HUES6 (cell line): ENCODE data around the gene ZNF8.
A peak's percentile ranks its signal among the peaks of the same experiment; 100 is the strongest.

Experiments used
- H3K27ac ChIP-seq: 2 replicates; pipeline ENCODE4 v1.7.0; 2013; ENCODE audit warnings: low read depth, mild to moderate bottlenecking, low read length, inconsistent platforms
- H3K27me3 ChIP-seq: 2 replicates; pipeline ENCODE4 v1.6.1; 2013; ENCODE audit warnings: low read length; ENCODE audit not compliant: control insufficient read depth, insufficient read depth
- H3K36me3 ChIP-seq: 2 replicates; pipeline ENCODE4 v1.6.1; 2013; ENCODE audit warnings: low read length; ENCODE audit not compliant: control insufficient read depth, insufficient read depth
- H3K4me1 ChIP-seq: 2 replicates; pipeline ENCODE4 v1.6.1; 2013; ENCODE audit warnings: low read length; ENCODE audit not compliant: control insufficient read depth, insufficient read depth
- H3K4me3 ChIP-seq: 2 replicates; pipeline ENCODE4 v1.5.1; 2013; ENCODE audit warnings: low read depth, low read length
- H3K9ac ChIP-seq: one replicate; pipeline ENCODE4 v1.6.1; 2013; ENCODE audit warnings: mild to moderate bottlenecking, low read length
- H3K9me3 ChIP-seq: 2 replicates; pipeline ENCODE4 v1.6.1; 2013; ENCODE audit warnings: low read depth, low read length; ENCODE audit not compliant: control insufficient read depth, insufficient read depth

ZNF8 gene

GRCh38 chr19:58268344-58268743 lies 10.4 kb upstream of the ZNF8 start:
- Histone ChIP-seq H3K9me3 (peaks cover 81% of the 10 kb centered on the region), H3K4me1 (no peaks in the 10 kb centered on the region), H3K27ac (no peak overlapping the region), H3K27me3 (no peaks in the 10 kb centered on the region), H3K9ac (no peak overlapping the region), H3K36me3 (peaks cover 36% of the 10 kb centered on the region), H3K4me3 (no peak overlapping the region)

DNA sequence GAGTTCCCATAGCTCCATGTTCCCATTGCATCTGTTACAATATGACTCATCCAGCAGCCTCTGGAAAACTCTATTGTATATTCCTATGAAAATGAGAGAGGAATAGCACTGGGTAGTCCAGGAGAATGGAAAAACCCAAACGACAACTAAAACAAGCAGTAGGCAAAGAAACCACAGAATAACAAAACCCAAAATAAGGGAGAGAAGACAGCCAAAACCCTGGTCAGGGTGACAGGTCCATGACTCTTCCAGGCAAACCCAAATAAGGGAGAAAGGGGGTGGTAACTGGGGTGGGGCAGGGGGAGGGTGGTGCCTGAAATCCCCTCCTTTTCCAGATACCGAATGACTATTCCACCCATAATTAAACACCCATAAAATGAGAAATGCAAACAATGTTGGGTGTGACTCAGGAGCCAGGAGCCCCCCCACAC lies 4.0 kb upstream of the ZNF8 start:
- H3K36me3 ChIP-seq, result peaks cover 26% of the 10 kb centered on the region
- peaks cover under 1% of the 10 kb centered on the region; the same call in 1 of the 2 replicates for H3K4me1 ChIP-seq
- peaks cover 32% of the 10 kb centered on the region; the same call in 1 of the 2 replicates for H3K9me3 ChIP-seq
- H3K27ac ChIP-seq, result no peak overlapping the region
- H3K9ac ChIP-seq, result no peak overlapping the region
- H3K27me3 ChIP-seq, result no peaks in the 10 kb centered on the region
- H3K4me3 ChIP-seq, result no peak overlapping the region

DNA sequence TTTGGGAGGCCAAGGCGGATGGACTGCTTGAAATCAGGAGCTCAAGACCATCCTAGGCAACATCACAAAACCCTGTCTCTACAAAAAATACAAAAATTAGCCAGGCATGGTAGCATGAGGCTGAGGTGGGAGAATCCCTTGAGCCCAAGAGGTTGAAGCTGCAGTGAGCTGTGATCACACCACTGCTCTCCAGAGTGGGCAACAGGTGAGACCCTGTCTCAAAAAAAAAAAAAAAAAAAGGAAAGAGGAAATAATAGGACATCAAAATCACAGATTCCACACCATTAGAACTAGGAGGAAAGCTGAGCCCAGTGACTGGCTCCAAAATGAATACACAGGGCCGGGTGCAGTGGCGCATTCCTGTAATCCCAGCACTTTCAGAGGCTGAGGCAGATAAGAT lies 3.2 kb upstream of the ZNF8 start:
- H3K9ac ChIP-seq, result no peak overlapping the region
- H3K27me3 ChIP-seq, result no peaks in the 10 kb centered on the region
- peaks cover 31% of the 10 kb centered on the region; the same call in 1 of the 2 replicates for H3K9me3 ChIP-seq
- H3K4me3 ChIP-seq, result no peak overlapping the region
- peaks cover 31% of the 10 kb centered on the region for H3K36me3 ChIP-seq
- peaks cover 6% of the 10 kb centered on the region for H3K4me1 ChIP-seq
- H3K27ac ChIP-seq, result no peak overlapping the region

DNA sequence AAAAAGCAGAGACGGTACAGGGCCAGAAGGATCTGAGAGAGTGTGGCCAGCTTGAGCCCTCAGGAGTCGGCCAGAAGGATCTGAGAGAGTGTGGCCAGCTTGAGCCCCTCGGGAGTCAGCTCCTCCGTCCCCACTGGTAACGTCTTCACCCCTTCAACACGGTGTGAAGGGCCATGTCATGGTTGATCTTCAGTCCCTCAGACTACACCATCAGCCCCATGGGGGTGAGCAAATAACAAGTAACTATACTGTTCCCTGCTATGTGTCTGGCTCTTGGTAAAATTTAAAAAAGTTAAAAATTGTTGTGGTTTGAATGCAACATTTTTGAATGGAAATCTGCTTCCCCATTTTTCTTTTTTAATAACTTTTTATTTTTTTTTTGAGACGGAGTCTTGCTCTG lies 1.6 kb upstream of the ZNF8 start:
- Histone ChIP-seq H3K9me3 (peaks cover 19% of the 10 kb centered on the region; the same call in 1 of the 2 replicates), H3K27ac (no peak overlapping the region), H3K4me3 (no peak overlapping the region), H3K27me3 (no peaks in the 10 kb centered on the region), H3K36me3 (peaks cover 36% of the 10 kb centered on the region), H3K9ac (no peak overlapping the region), H3K4me1 (peaks cover 6% of the 10 kb centered on the region)

GRCh38 chr19:58277748-58278540 lies 811 bp upstream of the ZNF8 start:
- Histone ChIP-seq H3K9me3 (peaks cover 18% of the 10 kb centered on the region; the same call in 1 of the 2 replicates), H3K27me3 (no peaks in the 10 kb centered on the region), H3K4me1 (peaks cover 6% of the 10 kb centered on the region), H3K4me3 (peak overlapping the region; percentile 95), H3K27ac (peak overlapping the region; percentile 72), H3K9ac (peak overlapping the region; percentile 88), H3K36me3 (peaks cover 35% of the 10 kb centered on the region)

DNA sequence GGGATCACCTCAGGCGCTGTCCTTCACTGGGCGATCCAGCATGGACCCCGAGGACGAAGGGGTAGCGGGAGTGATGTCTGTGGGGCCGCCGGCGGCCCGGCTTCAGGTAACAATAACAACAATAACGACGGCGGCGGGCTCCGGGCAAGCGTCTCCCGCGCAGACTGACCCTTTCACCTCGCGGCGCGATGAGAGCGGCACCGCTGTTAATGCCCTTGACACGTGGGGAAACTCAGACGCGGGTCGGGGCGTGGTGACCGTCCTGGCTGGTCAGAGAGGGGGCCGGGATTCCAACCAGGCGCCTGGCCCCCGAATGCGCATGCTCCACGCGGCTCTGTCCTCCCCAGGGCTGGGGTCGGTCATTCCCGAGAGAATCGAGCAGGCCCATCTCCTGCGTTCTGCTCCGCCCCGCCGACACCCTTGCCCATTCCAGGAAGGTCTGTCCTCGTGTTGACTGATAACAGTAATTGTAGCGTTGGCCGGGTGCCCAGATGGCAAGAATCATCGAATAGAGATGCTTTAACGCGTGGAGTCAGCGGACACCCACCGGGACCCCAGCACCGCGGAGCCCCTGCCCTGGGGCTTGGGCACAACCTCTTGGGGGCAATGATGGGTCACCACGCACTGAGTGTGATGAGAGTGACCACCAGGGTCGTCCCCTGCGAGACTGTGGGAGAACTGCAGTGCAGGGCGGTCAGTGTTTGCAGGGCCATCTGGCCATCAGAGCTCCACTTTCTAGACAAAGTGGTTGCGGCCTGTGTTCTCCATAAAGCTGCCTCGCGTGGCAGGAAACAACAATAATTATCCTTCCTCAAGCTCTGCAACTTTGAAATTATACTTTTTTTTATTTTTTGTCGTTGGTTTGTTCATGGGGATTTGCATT lies 528 bp downstream of the ZNF8 start:
- Histone ChIP-seq H3K27ac (peak overlapping the region; percentile 85), H3K36me3 (peaks cover 33% of the 10 kb centered on the region), H3K4me3 (peak overlapping the region; percentile 95), H3K9me3 (peaks cover 16% of the 10 kb centered on the region; the same call in 1 of the 2 replicates), H3K9ac (peak overlapping the region; percentile 88), H3K27me3 (no peaks in the 10 kb centered on the region), H3K4me1 (peaks cover 6% of the 10 kb centered on the region)

GRCh38 chr19:58279925-58280316 lies 1.2 kb downstream of the ZNF8 start:
- no peaks in the 10 kb centered on the region for H3K27me3 ChIP-seq
- peaks cover 6% of the 10 kb centered on the region for H3K4me1 ChIP-seq
- H3K9me3 ChIP-seq, result peaks cover 17% of the 10 kb centered on the region; the same call in 1 of the 2 replicates
- H3K27ac ChIP-seq, result no peak overlapping the region
- H3K36me3 ChIP-seq, result peaks cover 31% of the 10 kb centered on the region
- H3K9ac ChIP-seq, result no peak overlapping the region
- peak overlapping the region; percentile 95 for H3K4me3 ChIP-seq

GRCh38 chr19:58284199-58284598 lies 5.4 kb downstream of the ZNF8 start:
- peaks cover 69% of the 10 kb centered on the region for H3K36me3 ChIP-seq
- no peak overlapping the region for H3K9ac ChIP-seq
- H3K27ac ChIP-seq, result no peak overlapping the region
- no peak overlapping the region for H3K4me3 ChIP-seq
- peaks cover 6% of the 10 kb centered on the region for H3K4me1 ChIP-seq
- H3K9me3 ChIP-seq, result peaks cover 12% of the 10 kb centered on the region; the same call in 1 of the 2 replicates
- H3K27me3 ChIP-seq, result no peaks in the 10 kb centered on the region

- no peak overlapping the region for H3K9ac ChIP-seq
- H3K9me3 ChIP-seq, result peaks cover 25% of the 10 kb centered on the region
- no peak overlapping the region for H3K27ac ChIP-seq
- H3K36me3 ChIP-seq, result peaks cover 95% of the 10 kb centered on the region
- H3K27me3 ChIP-seq, result no peaks in the 10 kb centered on the region
- no peak overlapping the region for H3K4me3 ChIP-seq
- no peaks in the 10 kb centered on the region for H3K4me1 ChIP-seq
These were observed 13.2 kb downstream of the ZNF8 start for GRCh38 chr19:58291943-58292342.

DNA sequence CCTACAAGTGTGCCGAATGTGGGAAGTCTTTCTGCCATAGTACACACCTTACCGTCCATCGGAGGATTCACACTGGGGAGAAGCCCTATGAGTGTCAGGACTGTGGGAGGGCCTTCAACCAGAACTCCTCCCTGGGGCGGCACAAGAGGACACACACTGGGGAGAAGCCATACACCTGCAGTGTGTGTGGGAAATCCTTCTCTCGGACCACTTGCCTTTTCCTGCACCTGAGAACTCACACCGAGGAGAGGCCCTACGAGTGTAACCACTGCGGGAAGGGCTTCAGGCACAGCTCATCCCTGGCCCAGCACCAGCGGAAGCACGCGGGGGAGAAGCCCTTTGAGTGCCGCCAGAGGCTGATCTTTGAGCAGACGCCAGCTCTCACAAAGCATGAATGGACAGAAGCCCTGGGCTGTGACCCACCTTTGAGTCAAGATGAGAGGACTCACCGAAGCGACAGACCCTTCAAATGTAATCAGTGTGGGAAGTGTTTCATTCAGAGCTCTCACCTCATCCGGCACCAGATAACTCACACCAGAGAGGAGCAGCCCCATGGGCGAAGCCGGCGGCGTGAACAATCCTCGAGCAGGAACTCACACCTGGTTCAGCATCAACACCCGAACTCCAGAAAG lies 16.1 kb downstream of the ZNF8 start:
- H3K36me3 ChIP-seq, result peaks cover 90% of the 10 kb centered on the region
- no peak overlapping the region for H3K27ac ChIP-seq
- H3K9me3 ChIP-seq, result peaks cover 25% of the 10 kb centered on the region
- H3K4me3 ChIP-seq, result no peak overlapping the region
- H3K4me1 ChIP-seq, result no peaks in the 10 kb centered on the region
- H3K9ac ChIP-seq, result no peak overlapping the region
- H3K27me3 ChIP-seq, result no peaks in the 10 kb centered on the region
